ENCODE data around the gene TRABD2B.
A peak's percentile ranks its signal among the peaks of the same experiment; 100 is the strongest.

The TRABD2B gene

DNA sequence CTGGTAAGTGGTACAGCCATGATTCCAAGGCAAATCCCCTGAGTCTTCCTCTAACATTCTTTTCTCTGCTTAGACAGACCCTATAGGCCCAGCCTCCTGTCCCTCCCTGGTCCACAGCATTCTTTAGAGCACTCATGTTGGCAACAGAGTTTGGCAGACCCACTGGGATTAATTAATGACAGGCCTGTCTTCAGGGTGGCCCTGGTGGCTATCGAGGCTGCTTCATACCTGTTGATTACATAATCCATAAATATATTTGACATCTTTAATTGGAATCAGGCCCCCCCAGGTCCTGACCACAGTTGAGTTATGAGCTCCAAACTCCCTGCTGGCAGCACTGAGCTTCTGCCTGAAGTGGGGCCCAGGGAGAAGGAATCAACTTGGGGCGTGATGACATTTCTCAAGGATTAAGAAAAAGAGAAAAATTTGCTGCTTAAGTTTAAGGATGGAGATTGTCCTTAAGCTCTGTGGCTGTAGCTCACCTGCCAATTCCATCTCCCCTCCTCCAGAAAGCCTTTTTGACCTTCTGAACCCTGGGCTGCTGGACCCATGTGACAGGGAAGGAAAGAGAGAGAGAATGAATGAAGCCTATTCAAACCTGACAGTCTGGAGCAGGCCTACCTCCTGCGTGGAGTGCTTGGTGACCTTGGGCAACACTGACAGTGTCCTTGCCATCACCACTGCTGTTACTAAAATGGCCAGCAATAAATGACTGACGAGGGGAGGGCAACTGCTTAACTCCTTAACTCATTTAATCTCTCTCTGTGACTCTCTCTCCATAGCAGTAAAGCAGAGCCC, 156.6 kb downstream of the TRABD2B start:
- peak; percentile 2 for DNase-seq (ENCODE audit: low spot score)

DNA sequence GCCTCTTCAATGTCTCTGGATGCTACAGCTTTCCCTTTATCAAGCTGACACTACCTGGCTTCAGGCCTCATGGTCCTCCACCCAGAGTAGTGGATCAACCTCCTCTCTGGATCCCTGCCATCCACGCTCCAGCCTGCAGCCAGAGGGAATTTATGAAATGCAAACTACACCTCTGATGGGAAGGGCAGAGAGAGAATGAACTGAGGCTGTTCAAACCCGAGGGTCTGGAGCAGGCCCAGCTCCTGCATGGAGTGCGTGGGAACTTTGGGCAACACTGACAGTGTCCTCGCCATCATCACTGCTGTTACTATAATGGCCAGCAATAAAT, 157.8 kb downstream of the TRABD2B start:
- ATAC-seq (ENCODE audit: low read depth) (no peak), DNase-seq (ENCODE audit: low spot score) (no peak)
- H3K4me1 ChIP-seq (ENCODE audit: insufficient read depth, poor library complexity, severe bottlenecking): no peaks in the 10 kb centered on the region
- TF ChIP-seq, protein P1, sequence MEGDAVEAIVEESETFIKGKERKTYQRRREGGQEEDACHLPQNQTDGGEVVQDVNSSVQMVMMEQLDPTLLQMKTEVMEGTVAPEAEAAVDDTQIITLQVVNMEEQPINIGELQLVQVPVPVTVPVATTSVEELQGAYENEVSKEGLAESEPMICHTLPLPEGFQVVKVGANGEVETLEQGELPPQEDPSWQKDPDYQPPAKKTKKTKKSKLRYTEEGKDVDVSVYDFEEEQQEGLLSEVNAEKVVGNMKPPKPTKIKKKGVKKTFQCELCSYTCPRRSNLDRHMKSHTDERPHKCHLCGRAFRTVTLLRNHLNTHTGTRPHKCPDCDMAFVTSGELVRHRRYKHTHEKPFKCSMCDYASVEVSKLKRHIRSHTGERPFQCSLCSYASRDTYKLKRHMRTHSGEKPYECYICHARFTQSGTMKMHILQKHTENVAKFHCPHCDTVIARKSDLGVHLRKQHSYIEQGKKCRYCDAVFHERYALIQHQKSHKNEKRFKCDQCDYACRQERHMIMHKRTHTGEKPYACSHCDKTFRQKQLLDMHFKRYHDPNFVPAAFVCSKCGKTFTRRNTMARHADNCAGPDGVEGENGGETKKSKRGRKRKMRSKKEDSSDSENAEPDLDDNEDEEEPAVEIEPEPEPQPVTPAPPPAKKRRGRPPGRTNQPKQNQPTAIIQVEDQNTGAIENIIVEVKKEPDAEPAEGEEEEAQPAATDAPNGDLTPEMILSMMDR (IDR thresholded peaks at IDR 0.05; ENCODE audit: poor library complexity, severe bottlenecking): no peak
- no peaks in the 10 kb centered on the region for H3K36me3 ChIP-seq (ENCODE audit: low read depth)
- H3K9me3 ChIP-seq (ENCODE audit: severe bottlenecking): no peaks in the 10 kb centered on the region
- no peak overlapping the region for H3K27ac ChIP-seq (ENCODE audit: poor library complexity, severe bottlenecking)
- no peak overlapping the region for H3K4me3 ChIP-seq (ENCODE audit: severe bottlenecking)
- H3K27me3 ChIP-seq (ENCODE audit: insufficient read depth, poor library complexity, severe bottlenecking): no peaks in the 10 kb centered on the region

More for the DNA sequence above, 156.6 kb downstream of the TRABD2B start:
- H3K27ac ChIP-seq (ENCODE audit: poor library complexity, severe bottlenecking): no peak overlapping the region
- no peaks in the 10 kb centered on the region for H3K36me3 ChIP-seq (ENCODE audit: low read depth)
- H3K27me3 ChIP-seq (ENCODE audit: insufficient read depth, poor library complexity, severe bottlenecking): no peaks in the 10 kb centered on the region
- no peak overlapping the region for H3K4me3 ChIP-seq (ENCODE audit: severe bottlenecking)
- TF ChIP-seq, protein P1 (IDR thresholded peaks at IDR 0.05; ENCODE audit: poor library complexity, severe bottlenecking): no peak
- ATAC-seq (ENCODE audit: low read depth): no peak
- H3K9me3 ChIP-seq (ENCODE audit: severe bottlenecking): no peaks in the 10 kb centered on the region
- H3K4me1 ChIP-seq (ENCODE audit: insufficient read depth, poor library complexity, severe bottlenecking): no peaks in the 10 kb centered on the region

DNA sequence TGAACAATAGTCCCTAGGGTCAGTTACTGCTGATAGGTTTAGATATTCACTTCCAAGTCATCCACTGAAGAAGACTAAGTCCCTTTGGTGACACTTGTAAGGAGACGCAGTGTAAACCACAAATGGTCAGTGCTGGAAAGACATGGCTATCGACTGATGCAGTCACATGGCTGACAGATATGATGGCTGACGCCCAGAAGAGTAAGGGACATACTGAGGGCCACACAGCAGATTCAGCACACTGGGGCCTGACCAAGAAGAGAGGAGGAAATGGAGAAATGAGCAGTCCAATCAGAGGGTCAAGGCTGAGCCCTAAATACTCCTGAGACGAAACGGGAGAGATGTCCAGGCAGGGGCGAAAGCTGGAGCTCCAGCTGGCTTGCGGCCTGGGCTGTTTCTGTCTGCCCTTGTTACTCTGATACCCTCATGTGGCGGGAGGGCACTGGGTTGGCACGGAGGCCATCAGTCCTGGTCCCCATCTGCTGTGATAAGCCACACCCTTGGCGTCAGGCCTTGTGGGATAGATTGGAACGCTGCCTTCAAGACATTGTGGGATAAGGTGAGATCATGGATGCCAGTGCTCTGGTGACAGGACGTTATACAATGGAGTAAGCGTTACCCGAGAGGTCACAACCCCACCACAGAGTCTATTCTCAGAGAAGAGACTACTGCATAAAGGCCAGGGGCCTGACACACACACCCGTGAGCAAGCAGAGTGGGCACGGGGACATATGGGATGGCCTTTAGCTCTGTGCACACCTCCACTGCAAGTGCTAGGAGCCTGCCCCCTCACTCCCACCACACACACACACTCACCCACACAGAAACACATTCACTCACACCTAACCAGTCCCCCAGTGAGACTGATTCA, 158.4 kb downstream of the TRABD2B start:
- no peaks in the 10 kb centered on the region for H3K4me1 ChIP-seq (ENCODE audit: insufficient read depth, poor library complexity, severe bottlenecking)
- H3K36me3 ChIP-seq (ENCODE audit: low read depth): no peaks in the 10 kb centered on the region
- H3K27ac ChIP-seq (ENCODE audit: poor library complexity, severe bottlenecking): no peak overlapping the region
- DNase-seq (ENCODE audit: low spot score): peak; percentile 29
- H3K9me3 ChIP-seq (ENCODE audit: severe bottlenecking): no peaks in the 10 kb centered on the region
- H3K4me3 ChIP-seq (ENCODE audit: severe bottlenecking): no peak overlapping the region
- no peak for ATAC-seq (ENCODE audit: low read depth)
- H3K27me3 ChIP-seq (ENCODE audit: insufficient read depth, poor library complexity, severe bottlenecking): no peaks in the 10 kb centered on the region
- TF ChIP-seq, protein P1 (IDR thresholded peaks at IDR 0.05; ENCODE audit: poor library complexity, severe bottlenecking): no peak

DNA sequence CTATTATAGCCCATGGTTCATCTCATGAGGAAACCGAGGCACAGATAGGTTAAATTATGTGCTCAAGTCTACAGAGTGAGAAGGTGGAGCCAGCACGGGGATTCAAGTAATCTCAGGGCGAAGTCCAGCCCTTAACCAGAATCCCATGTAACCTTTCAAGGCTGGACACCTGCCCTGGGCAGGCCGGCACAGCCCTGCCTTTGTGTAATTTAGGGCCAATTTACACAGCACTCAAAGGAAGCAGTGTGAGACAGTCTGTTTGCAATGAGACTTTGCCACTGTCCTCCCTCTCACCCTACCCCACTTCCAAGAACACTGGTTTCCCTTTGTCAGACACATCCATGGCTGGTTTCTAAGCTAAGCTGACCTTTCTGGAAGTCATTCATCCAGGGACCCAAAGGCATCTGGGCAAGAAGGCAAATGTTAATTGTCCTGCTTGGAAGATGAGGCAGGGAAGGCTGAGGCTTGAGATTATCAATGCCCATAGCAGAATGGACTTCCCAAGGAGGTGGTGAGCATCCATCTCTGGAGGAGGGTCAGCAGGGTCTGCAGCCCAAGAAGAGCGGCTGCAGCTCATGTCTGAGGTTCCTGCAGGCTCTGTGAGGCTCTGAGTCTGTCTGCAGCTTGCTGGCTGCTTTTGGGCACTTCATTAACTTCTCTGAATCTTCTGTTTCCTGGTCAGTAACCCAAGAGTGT, 159.2 kb downstream of the TRABD2B start:
- Histone ChIP-seq H3K9me3 (ENCODE audit: severe bottlenecking) (no peaks in the 10 kb centered on the region), H3K36me3 (ENCODE audit: low read depth) (no peaks in the 10 kb centered on the region), H3K4me1 (ENCODE audit: insufficient read depth, poor library complexity, severe bottlenecking) (no peaks in the 10 kb centered on the region), H3K27me3 (ENCODE audit: insufficient read depth, poor library complexity, severe bottlenecking) (no peaks in the 10 kb centered on the region), H3K4me3 (ENCODE audit: severe bottlenecking) (no peak overlapping the region), H3K27ac (ENCODE audit: poor library complexity, severe bottlenecking) (no peak overlapping the region)
- DNase-seq (ENCODE audit: low spot score) (peak; percentile 6), ATAC-seq (ENCODE audit: low read depth) (no peak)
- TF ChIP-seq, protein P1 (IDR thresholded peaks at IDR 0.05; ENCODE audit: poor library complexity, severe bottlenecking): no peak

All from RWPE2 (cell line).